Stimulated activated CD8-positive, alpha-beta memory T cell treated with anti-CD3 and anti-CD28 coated beads, Interleukin-7, amount 100 ng/mL, for 4 hours (primary cell): ENCODE data around the gene KANSL3.
A peak's percentile ranks its signal among the peaks of the same experiment; 100 is the strongest.
"Not testable (repeated sequence)": the region's sequence is repeated elsewhere in the genome, so short reads cannot be mapped to it uniquely, and the experiment has no call there.

Source experiments
- DNase-seq, 2 donors: peaks; one replicate each; pipeline ENCODE4 v3.0.0-alpha.2; 2020; ENCODE audit warnings: low read depth in 2 of 2

The KANSL3 gene

GRCh38 chr2:96638144-96639121 lies at the start of gene KANSL3:
Gene KANSL3 (minus strand): TSS chr2:96638312. CDS start chr2:96637135, 1,177 bp downstream.
- DNase-seq, result peak; percentile 78 to 80

DNA sequence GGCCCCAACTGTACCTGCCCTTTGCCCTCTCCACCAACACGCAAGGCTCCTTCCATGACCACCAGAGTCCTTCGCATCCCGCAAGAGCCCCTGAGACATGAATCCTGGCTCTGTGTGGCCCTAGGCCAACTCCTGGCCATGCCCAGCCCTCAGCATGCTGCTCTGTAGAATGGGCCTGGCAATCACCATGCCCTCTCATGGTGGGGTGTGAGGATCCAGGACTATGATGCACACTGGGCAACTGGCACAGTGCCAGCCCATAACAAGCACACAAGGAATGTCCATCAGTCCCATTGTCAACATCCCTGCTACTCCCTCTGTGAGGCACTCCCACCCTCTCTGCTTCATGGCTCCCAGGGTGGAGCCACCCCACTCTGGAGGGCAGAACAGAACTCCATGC lies 49.2 kb upstream of the KANSL3 start:
- no peak for DNase-seq

DNA sequence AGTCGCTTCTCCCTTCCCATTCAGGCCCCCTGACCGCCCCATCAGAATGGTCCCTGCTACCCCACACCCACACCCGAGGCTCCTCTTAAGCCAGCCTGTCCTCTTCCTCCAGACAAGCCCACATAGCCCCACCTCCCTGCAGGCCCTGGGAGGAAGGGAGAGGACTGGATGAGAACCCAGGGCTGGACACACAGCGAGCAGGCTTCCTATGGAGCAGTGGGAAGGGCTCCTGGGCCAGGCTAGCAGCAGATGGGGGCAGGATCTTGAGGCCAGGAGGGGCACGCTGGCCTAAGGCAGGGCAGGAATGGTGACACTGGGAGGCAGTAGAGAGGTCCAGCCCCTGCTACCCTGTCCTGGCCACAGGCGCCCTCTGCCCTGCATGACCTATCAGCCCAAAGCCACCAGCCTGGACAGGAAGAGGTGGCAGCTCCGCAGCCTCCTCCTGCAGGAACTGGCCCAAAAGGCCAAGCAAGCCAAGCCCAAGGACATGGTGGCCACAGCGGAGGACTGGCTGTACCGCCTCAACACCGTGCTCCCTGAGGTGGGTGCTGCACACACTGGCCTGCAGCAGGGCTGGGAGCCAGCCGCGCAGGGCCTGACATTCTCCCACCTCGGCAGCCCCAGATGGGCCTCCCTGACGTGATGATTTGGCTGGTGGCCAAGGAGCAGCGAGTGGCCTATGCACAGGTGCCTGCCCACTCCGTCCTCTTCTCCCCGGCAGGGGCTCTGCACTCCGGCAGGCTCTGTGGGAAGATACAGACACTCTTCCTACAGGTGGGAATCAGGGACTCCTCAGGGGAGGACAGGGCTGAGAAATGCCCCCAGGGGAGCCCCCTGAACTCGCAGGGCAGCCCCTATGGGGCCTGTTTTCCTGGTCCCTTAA lies 47.7 kb upstream of the KANSL3 start:
- no peak for DNase-seq

GRCh38 chr2:96684883-96685576 lies 46.9 kb upstream of the KANSL3 start:
- no peak for DNase-seq

- no peak for DNase-seq
These were observed 46.1 kb upstream of the KANSL3 start for GRCh38 chr2:96683972-96684820.

- no peak for DNase-seq
These were observed 45.2 kb upstream of the KANSL3 start for GRCh38 chr2:96683307-96683706.

GRCh38 chr2:96681540-96681939 lies 43.4 kb upstream of the KANSL3 start:
- no peak for DNase-seq

DNA sequence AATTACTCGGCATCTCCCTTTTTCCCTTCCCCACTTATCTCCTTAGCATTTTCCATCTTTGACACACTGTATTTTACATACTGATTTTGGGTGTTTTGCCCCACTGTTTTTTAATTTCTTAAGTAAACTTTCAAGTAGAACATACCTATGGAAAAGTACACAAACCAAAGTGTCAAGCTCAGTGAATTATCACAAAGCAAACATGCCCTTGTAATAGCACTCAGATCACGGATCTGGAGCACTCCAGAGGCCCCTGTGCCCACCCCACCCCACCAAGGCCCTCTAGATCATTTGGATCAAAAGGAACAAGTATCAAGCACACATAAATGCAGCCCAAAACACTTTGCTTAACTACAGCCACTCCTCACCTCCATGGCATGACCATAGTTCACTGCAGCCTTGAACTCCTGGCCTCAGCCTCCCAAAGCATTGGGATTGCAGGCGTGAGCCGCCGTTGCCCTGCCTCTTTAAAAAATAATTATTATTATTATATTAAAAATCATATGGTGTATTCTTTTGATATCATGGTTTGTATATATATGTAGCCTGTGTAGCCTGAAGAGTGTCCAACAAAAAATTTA lies 42.5 kb upstream of the KANSL3 start:
- DNase-seq, result no peak

- no peak for DNase-seq
These were observed 41.7 kb upstream of the KANSL3 start for GRCh38 chr2:96679848-96680247.

DNA sequence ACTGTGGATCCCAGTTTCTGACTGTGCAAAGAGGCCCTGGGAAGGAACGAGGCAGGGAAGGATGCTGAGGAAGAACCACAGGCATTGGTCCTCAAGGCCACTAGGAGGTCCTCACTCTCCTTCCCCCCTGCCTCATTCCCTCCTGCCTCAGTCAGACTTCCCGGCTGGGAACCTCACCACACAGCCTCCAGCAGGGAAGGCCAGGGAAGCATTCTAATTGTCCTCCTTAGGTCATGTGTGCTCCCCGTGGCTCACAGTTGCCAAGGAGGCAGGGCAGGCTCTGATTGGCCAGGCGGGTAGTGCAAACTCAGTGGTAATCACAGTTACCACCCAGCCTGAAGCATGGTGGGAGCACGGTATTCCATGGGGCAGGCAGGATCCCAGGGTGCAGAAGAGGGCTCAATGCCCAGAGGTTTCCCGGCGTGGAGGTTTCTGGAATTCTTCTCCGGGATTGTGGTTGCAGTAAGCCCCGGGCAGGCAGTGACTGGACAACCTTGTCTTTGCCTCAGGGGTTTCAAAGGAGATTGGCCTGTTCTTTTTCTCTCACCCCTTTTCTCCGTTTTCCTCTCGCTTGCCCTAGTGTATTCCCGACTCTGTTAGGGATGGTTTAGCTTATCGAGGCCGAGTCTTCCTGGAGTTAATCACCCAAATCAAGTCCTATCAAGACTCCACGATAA lies 31.6 kb upstream of the KANSL3 start:
- no peak for DNase-seq

DNA sequence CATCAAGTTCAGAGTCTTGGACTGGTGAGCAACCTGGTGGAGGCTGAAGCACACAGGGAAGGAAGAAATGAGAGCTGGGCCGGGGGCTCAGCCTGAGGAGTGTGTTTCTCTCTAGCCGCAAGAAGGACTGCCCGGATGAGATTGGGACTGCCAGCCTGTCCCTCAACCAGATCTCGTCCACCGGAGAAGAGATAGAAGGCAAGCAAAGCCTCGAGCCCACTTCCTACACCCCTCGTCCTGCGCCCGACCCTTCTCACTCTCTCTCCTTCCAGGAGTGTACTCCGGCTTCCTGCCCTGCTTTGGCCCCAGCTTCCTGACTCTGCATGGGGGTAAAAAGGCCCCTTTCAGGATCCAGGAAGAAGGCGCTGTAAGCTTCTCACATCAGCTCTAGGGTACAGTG lies 30.7 kb upstream of the KANSL3 start:
- DNase-seq, result no peak

DNA sequence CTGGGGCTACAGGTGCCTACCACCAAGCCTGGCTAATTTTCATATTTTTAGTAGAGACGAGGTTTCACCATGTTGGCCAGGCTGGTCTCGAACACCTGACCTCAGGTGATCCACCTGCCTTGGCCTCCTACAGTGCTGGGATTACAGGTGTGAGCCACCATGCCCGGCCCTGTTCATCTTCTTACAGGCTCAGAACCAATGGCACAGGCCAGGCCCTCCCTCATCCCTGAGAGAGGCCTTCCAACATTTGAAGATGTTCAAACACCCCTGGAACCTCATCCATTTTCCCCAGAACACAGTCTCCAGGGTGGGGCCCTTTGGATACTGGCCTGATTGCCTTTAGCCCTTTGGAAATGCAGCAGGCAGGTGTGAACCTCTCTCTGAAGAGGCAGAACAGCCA lies 27.6 kb upstream of the KANSL3 start:
- DNase-seq, result not testable (repeated sequence)

- DNase-seq, result no peak
These were observed 27.0 kb upstream of the KANSL3 start for GRCh38 chr2:96665083-96665569.

GRCh38 chr2:96664366-96664925 lies 26.3 kb upstream of the KANSL3 start:
- no peak for DNase-seq

DNA sequence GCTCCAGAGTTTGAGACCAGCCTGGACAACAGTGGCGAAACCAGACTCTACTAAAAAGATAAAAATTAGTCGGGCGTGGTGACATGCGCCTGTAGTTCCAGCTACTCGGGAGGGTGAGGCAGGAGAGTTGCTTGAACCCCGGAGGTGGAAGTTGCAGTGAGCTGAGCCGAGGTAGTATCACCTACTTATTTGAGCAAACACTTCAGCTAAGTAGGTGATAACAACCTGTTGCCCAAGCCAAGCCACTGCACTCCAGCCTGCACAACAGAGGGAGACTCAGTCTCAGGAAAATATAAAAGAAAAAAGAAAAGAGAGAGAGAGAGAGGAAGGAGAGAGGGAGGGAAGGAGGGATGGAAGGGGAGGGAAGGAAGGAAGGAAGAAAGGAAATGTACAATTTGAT lies 25.7 kb upstream of the KANSL3 start:
- DNase-seq, result no peak

- no peak for DNase-seq
These were observed 25.1 kb upstream of the KANSL3 start for GRCh38 chr2:96663177-96663576.

GRCh38 chr2:96662360-96662759 lies 24.2 kb upstream of the KANSL3 start:
- DNase-seq, result no peak

DNA sequence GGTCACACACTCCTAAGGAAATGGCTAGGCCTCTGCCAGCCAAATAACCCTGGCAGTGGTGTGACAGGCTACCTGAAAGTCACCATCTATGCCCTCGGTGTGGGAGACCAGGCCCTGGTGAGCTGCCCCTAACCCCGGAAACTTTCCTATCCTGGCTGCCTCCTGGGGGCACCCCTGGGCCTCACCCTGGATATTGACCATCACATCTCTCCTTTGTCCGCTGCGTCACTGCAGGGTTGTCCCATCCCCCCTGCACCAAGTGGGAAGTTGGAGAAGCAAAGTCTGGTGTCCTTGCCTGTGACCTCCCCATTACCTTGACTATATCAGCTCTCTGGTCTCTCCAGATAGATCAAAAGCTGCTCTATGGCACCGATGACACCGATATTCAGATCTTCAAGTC lies 23.2 kb upstream of the KANSL3 start:
- DNase-seq, result no peak

GRCh38 chr2:96656540-96656939 lies 18.4 kb upstream of the KANSL3 start:
- no peak for DNase-seq

DNA sequence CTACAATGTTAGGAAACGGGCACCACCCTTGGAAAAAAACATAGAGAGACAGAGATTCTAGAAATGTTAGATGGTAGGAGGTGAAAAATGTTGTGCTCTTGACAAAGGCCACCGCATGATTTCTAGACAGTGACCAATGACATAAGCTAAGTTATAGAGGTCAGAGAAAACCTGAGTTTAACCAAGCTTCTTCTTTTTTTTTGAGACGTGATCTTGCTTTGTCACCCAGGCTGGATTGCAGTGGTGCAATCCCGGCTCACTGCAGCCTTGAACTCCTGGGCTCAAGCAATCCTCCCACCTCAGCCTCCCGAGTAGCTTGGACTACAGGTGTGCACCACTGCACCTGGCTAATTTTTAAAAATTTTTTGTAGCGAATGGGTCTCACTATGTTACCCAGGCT lies 17.4 kb upstream of the KANSL3 start:
- no peak for DNase-seq
